Colonic mucosa (tissue), 4 donors: ENCODE data around the gene JOSD2. TPM values are rescaled to one million over a fixed set of nuclear protein-coding genes. Genes with fewer than 3 reads are reported as not detected.
A peak's percentile ranks its signal among the peaks of the same experiment; 100 is the strongest.

Experiments
- DNase-seq: peaks from one replicate; pipeline ENCODE4 v3.0.0-alpha.2; 2020
- H3K27ac ChIP-seq: fragments of 200-600 bp; one replicate; pipeline ENCODE4 v1.8.0; 2021
- H3K27me3 ChIP-seq: fragments of 200-600 bp; one replicate; pipeline ENCODE4 v1.8.0; 2021
- H3K36me3 ChIP-seq: fragments of 200-600 bp; one replicate; pipeline ENCODE4 v1.8.0; 2021
- H3K4me1 ChIP-seq: fragments of 200-600 bp; one replicate; pipeline ENCODE4 v1.8.0; 2021; ENCODE audit warnings: mild to moderate bottlenecking
- H3K4me3 ChIP-seq: fragments of 200-600 bp; one replicate; pipeline ENCODE4 v1.8.0; 2021
- H3K9ac ChIP-seq, 2 donors: one replicate each; pipeline ENCODE4 v1.7.0; 2013; ENCODE audit warnings: control low read depth in 2 of 2, low read depth in 2 of 2, low read length in 2 of 2
- H3K9me3 ChIP-seq: fragments of 200-600 bp; one replicate; pipeline ENCODE4 v1.8.0; 2021
- CTCF ChIP-seq: fragments of 200-600 bp; IDR thresholded peaks from one replicate; pipeline ENCODE4 v1.8.0; 2022; ENCODE audit warnings: antibody characterized with exemption, mild to moderate bottlenecking
- intact Hi-C: fragments of 100-400 bp; cut with DNase I; formaldehyde crosslinking; loops from one replicate; pipeline ENCODE4 v1.14.1; 2022
- total RNA-seq, 2 donors: library from RNA; stranded (reverse); fragmentation: NEBNext Ultra II Directional in 1 of 2; extraction: Animal tissue kit (Norgen Biotek cat#: 25700) in 1 of 2; gene quantifications; one replicate each; pipeline ENCODE4 v1.2.1, GENCODE V29; 2021
- donor health status: healthy.
- donor health status: DM: no; HTN: no; CAD: no.
- donor health status: DM: no; HTN: no; CAD: no.

JOSD2 gene
- total RNA-seq, 2 donors from 2014 or later = 27.0 to 45.0 TPM

- Histone ChIP-seq H3K9me3 (no peaks in the 10 kb centered on the region), H3K27me3 (no peaks in the 10 kb centered on the region), H3K4me1 (no peaks in the 10 kb centered on the region), H3K27ac (no peak overlapping the region), H3K36me3 (no peaks in the 10 kb centered on the region), H3K9ac (no peak overlapping the region), H3K4me3 (no peak overlapping the region)
- intact Hi-C loops = no loop called here
- DNase-seq = no peak
- TF ChIP-seq CTCF = no peak
Measured at GRCh38 chr19:50489461-50490011, 21.5 kb downstream of the JOSD2 start.

- Histone ChIP-seq H3K27ac (no peak overlapping the region), H3K9me3 (no peaks in the 10 kb centered on the region), H3K27me3 (no peaks in the 10 kb centered on the region), H3K36me3 (no peaks in the 10 kb centered on the region), H3K9ac (no peak overlapping the region), H3K4me3 (no peak overlapping the region), H3K4me1 (no peaks in the 10 kb centered on the region)
- DNase-seq = no peak
- no peak for TF ChIP-seq CTCF
- intact Hi-C loops = no loop called here
Measured at GRCh38 chr19:50488389-50489194, 22.4 kb downstream of the JOSD2 start.

DNA sequence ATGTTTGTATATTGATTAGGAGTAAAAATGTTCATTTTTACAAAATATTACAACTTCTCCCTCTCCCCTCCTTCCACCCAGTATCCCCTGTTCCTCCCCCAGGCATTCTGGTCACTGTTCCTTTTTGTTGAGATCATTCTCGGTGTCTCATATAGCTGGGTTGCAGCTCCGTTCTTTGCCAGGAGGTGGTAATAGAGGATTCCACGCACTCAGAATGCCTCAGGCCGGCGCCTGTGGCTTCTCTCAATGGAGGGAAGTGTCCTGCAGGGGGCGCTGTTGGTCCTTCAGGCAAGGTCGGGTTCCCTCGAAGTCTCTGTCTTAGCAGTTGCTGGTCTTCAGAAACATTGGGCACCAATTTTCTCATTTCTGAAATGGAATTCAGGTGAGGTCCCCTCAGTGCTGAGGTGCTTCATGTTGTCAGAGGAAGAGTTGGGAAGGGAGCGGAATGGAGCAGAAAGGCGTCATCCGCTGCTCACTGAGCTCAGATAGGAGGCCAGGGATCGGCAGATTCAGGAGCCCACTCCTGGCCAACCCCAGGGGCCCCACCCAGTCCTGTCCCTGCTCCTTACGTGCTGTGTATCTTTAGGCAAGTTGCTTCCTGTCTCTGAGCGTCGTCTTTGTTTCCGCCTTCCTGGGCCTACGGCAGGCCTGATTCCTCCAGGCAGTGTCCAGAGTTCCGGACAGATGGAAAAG lies 24.0 kb downstream of the JOSD2 start:
- no peak for TF ChIP-seq CTCF
- H3K36me3 ChIP-seq = no peaks in the 10 kb centered on the region
- no peaks in the 10 kb centered on the region for H3K27me3 ChIP-seq
- peak; percentile 41 for DNase-seq
- H3K4me1 ChIP-seq = no peaks in the 10 kb centered on the region
- no peak overlapping the region for H3K27ac ChIP-seq
- intact Hi-C loops = no loop called here
- H3K4me3 ChIP-seq = no peak overlapping the region
- no peaks in the 10 kb centered on the region for H3K9me3 ChIP-seq
- no peak overlapping the region for H3K9ac ChIP-seq

GRCh38 chr19:50485284-50485955 lies 25.6 kb downstream of the JOSD2 start:
- DNase-seq = no peak
- Histone ChIP-seq H3K9me3 (no peaks in the 10 kb centered on the region), H3K27ac (no peak overlapping the region), H3K4me1 (no peaks in the 10 kb centered on the region), H3K9ac (no peak overlapping the region), H3K27me3 (no peaks in the 10 kb centered on the region), H3K4me3 (no peak overlapping the region), H3K36me3 (peaks cover 5% of the 10 kb centered on the region)
- intact Hi-C loops = no loop called here
- TF ChIP-seq CTCF = no peak

DNA sequence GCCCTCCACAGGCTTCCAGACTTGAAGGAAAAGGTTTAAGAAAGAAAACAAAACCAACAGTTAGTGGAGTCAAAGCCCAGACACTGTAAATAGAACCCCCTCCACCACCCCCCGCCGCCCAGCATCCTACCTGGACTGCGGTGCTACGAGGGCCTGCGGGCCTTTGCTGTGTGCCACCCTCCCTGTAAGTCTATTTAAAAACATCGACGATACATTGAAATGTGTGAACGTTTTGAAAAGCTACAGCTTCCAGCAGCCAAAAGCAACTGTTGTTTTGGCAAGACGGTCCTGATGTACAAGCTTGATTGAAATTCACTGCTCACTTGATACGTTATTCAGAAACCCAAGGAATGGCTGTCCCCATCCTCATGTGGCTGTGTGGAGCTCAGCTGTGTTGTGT lies 28.1 kb downstream of the JOSD2 start:
- Histone ChIP-seq H3K27ac (no peak overlapping the region), H3K4me1 (no peaks in the 10 kb centered on the region), H3K9ac (no peak overlapping the region), H3K4me3 (no peak overlapping the region), H3K36me3 (peaks cover 9% of the 10 kb centered on the region), H3K9me3 (no peaks in the 10 kb centered on the region), H3K27me3 (no peaks in the 10 kb centered on the region)
- no peak for TF ChIP-seq CTCF
- intact Hi-C loops = no loop called here
- no peak for DNase-seq
